ENCODE measurements around the gene RGL4.
"Not testable (repeated sequence)": the region's sequence is repeated elsewhere in the genome, so short reads cannot be mapped to it uniquely, and the experiment has no call there.

Gene RGL4

DNA sequence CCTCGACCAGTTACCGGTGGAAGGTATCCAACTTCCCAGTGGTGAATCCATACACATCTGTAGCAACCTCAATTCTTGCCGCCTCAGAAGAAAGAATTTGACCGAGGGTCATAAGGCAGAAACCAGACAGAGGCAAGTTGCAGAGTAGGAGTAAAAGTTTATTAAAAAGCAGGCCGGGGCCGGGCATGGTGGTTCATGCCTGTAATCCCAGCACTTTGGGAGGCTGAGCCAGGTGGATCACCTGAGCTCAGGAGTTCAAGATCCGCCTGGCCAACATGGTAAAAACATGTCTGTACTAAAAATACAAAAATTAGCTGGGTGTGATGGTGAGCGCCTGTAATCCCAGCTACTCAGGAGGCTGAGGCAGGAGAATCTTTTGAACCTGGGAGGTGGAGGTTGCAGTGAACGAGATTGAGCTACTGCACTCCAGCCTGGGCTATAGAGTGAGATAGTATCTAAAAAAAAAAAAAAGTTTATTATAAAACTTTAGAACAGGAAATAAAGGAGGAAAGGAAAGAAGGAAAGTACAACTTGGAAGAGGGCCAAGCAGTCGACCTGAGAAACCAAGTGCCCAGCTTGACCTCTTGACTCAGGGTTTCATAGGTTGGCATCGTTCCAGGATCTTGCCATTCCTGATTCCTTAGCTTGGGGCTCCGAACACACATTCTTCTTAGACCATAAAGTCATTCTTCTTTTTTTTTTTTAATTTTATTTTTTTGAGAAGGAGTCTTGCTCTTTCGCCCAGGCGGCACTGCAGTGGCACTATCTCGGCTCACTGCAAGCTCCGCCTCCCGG is 27.8 kb downstream of the RGL4 start:
- no peak for TF ChIP-seq POLR2A (IDR thresholded peaks at IDR 0.05; ENCODE audit: low read depth, low read length)
- DNase-seq (ENCODE audit: insufficient read length, low spot score) (no peak), FAIRE-seq (no peak)

DNA sequence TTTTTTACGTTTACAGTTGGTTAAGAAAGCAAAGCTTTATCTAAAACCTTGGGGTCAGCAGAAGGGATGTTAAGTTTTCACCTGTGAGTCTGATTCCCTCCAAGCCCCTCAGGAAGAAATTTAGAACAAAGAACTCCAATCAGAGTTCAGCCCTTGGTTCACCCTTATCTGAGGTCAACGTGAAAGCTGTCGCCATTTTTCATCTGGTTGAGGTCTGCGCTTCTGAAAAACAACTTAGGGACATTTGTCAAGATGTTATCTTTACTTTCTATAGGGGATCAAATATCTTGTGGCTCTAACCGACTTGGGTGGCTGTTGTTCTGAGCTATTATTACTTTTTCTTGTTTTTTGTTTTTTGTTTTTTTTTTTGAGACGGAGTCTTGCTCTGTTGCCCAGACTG is 30.0 kb downstream of the RGL4 start:
- DNase-seq (ENCODE audit: insufficient read length, low spot score) (no peak), FAIRE-seq (no peak)
- TF ChIP-seq POLR2A (IDR thresholded peaks at IDR 0.05; ENCODE audit: low read depth, low read length): no peak

DNA sequence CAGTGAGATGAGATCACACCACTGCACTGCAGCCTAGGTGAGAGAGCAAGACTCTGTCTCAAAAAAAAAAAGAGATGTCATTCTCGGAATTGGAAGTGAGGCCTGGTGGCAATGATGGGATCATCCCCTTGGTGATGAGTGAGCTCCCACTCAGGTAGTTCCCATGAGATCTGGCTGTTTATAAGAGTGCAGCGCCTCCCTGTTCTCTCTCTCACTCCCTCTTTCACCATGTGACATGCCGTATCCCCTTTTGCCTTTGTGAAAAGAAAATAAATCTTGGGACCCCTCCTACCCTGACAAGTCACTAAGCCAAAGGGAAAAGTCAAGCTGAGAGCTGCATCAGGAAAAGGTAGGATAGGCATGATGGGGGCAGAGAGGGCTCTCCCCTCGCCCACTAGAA is 31.3 kb downstream of the RGL4 start:
- FAIRE-seq (no peak), DNase-seq (ENCODE audit: insufficient read length, low spot score) (no peak)
- TF ChIP-seq POLR2A (IDR thresholded peaks at IDR 0.05; ENCODE audit: low read depth, low read length): no peak

GRCh38 chr22:23722724-23723123 is 31.9 kb downstream of the RGL4 start:
- TF ChIP-seq POLR2A (IDR thresholded peaks at IDR 0.05; ENCODE audit: low read depth, low read length): no peak
- DNase-seq (ENCODE audit: insufficient read length, low spot score) (no peak), FAIRE-seq (no peak)

DNA sequence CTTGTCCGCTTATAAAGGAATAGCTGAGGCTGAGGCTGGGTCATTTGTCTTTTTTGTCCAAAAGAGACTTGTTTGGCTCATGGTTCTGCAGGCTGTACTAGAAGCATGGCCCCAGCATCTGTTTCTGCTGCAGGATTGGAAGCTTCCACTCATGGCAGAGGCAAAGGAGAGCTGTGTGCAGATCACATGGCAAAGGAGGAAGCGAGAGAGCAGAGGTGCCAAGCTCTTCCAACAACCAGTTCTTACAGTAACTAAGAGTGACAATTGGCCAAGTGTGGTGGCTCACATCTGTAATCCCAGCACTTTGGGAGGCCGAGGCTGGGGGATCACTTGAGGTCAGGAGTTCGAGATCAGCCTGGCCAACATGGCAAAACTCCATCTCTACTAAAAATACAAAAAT is 37.3 kb downstream of the RGL4 start:
- DNase-seq (ENCODE audit: insufficient read length, low spot score); FAIRE-seq: not testable (repeated sequence)

DNA sequence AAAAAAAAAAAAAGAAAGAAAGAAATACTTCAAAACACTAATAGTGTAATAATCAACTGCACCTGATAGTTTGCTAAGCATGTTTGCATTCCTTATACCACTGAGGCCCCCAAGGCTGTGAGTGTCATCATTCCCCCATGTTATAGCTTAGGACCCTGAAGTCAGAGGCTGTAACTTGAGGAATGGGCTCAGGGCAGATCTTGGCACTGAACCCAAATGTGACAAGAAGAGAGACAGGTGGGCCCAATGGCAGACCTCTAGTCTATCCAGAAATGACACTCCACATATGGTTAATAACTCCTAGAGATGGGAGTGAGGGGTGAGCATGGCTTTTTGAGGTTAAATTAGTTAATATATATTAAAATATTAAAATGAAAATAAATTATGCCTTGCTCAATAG is 46.9 kb downstream of the RGL4 start:
- no peak for TF ChIP-seq POLR2A (IDR thresholded peaks at IDR 0.05; ENCODE audit: low read depth, low read length)
- FAIRE-seq: no peak

DNA sequence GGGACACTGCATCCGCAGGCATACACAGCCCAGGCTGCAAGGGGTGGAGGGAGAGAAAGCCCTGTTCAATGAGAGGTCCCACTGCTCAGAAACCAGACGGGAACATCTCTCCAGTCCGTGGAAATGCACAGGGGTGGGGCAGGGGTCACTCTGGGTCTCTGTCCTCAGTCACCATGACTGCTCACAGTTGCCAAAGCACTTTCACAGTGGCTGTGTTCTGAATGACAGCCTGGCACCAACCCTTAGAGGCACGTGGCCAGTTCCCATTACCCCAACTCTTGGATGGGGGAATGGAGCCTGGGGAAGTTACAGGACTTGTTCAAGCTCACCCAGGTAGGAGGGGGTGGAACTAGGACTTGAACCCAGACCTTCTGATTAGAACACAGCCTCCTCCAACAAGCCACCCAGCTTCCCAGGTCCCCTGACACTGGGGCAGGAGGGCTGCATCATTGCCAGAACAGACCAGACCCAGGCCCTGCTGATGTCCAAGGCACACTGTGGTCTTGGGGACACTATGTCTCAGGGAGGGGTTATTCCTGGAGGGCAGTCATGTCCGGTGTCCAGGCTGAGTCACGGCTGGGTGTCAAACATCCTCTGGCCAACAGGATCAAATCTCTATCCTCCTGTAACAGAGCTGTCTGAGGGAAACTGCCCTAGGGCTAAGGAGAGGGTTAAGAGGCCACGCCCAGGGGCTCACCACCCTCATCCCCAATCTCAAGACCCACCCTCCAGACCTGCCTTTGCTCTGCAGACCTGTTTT is 51.9 kb downstream of the RGL4 start:
- DNase-seq (ENCODE audit: insufficient read length, low spot score) (no peak), FAIRE-seq (no peak)
- TF ChIP-seq POLR2A (IDR thresholded peaks at IDR 0.05; ENCODE audit: low read depth, low read length): no peak

More for the DNA sequence above, 46.9 kb downstream of the RGL4 start:
- no peak for DNase-seq (ENCODE audit: insufficient read length, low spot score)

GRCh38 chr22:23743303-23743705 is 52.5 kb downstream of the RGL4 start:
- DNase-seq (ENCODE audit: insufficient read length, low spot score) (no peak), FAIRE-seq (no peak)
- TF ChIP-seq POLR2A (IDR thresholded peaks at IDR 0.05; ENCODE audit: low read depth, low read length): no peak

- no peak for TF ChIP-seq POLR2A (IDR thresholded peaks at IDR 0.05; ENCODE audit: low read depth, low read length)
- FAIRE-seq (no peak), DNase-seq (ENCODE audit: insufficient read length, low spot score) (no peak)
Observed at GRCh38 chr22:23744001-23744400, 53.2 kb downstream of the RGL4 start.

DNA sequence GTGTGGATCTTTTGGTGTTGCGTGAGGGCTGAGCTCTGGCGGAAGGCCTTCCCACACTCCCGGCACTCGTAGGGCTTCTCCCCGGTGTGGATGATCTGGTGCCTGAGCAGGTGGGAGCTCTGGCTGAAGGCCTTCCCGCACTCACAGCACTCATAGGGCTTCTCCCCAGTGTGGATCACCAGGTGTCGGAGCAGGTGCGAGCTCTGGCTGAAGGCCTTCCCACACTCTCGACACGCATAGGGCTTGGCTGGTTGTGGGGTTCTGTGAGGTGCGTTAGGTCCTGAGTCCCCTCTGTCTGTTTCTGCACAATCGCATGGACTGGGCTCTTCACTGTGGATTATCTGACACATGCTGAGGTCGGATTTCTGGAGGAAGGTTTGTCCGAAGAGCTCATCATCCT is 53.7 kb downstream of the RGL4 start:
- no peak for FAIRE-seq
- no peak for TF ChIP-seq POLR2A (IDR thresholded peaks at IDR 0.05; ENCODE audit: low read depth, low read length)
- DNase-seq (ENCODE audit: insufficient read length, low spot score): no peak

DNA sequence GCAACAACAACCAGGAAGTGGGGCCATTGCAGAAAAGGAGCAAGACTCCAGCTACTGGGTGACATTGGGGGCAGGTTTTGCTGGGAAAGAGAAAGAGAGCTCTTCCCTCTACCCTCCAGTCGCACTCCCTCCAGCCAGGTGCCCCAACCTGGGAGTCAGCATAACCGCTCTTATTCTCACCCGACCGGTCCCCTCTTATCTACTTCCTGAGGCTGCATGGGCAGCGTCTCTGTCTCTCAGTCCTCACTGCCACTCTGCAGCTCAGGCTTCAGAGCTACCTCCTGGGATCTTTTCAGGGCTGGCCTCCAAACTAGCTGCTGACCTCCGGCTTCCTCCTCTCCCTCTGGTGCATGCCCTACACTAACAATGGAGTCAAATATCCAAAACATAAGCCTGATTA is 55.0 kb downstream of the RGL4 start:
- no peak for TF ChIP-seq POLR2A (IDR thresholded peaks at IDR 0.05; ENCODE audit: low read depth, low read length)
- DNase-seq (ENCODE audit: insufficient read length, low spot score) (no peak), FAIRE-seq (no peak)

Data from H54 (cell line).